Suppressor macrophage treated with lipopolysaccharide for 1 hour (primary cell): ENCODE data around the gene MPST.
A peak's percentile ranks its signal among the peaks of the same experiment; 100 is the strongest.

ENCODE experiments used
- DNase-seq, 3 donors: peaks; one replicate each; pipeline ENCODE4 v3.0.0-alpha.2; 2020 to 2022

Gene MPST

GRCh38 chr22:37046589-37046988, 27.0 kb downstream of the MPST start:
- DNase-seq: no peak

DNA sequence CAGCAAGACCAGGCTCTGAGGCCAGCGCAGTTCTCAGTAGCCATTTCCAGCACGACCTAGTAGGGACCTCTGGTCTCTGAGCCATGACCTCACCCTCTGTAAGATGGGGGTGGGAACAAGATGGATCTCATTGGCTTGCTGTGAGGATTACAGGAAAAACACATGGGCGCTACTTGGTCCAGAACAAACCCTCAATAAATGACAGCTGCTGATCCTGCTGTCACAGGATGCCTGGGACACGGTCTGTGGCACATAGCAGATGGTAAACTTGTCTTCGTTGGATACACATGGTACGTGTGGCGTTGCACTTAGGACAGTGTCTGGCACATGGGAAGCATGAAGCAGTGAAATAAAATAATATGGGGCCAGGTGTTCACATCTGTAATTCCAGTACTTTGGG, 27.5 kb downstream of the MPST start:
- no peak for DNase-seq

DNA sequence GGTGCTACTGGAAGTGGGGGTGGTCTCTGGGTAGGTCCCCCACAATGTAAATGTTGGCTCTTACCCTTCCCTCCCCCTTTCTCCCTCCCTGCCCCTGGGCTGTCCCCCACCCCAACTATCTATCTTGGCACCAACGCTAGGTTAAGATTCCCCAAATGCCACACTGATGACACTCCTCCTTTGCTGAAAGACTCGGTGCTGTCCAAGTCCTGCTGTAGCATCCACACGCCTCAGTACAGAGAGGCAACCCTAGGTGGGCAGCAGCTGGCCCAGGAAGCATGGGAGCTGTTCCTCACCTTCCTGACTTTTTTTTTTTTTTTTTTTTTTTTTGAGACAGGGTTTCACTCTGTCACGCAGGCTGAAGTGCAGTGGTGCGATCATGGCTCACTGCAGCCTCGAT, 28.6 kb downstream of the MPST start:
- no peak for DNase-seq

- DNase-seq: no peak
Measured at GRCh38 chr22:37049224-37049623, 29.7 kb downstream of the MPST start.

DNA sequence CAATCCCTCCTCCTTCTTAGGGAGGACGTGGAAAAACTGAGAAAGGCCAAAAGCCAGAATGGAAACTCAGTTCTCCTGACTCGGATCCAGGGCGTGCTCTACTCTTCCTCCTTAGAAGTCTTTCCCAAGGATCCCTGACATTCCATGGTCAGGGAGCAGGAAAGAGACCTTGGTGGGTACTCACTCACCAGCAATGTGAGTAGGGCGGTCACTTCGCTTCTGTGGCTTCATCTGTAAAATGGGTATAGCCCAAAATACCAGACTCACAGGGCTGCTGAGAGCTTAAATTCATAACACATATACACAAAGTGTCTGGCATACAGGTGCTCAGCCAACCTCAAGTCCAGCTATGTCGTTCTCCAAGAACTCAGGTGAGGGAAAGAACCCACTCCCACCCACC, 31.4 kb downstream of the MPST start:
- DNase-seq: no peak

DNA sequence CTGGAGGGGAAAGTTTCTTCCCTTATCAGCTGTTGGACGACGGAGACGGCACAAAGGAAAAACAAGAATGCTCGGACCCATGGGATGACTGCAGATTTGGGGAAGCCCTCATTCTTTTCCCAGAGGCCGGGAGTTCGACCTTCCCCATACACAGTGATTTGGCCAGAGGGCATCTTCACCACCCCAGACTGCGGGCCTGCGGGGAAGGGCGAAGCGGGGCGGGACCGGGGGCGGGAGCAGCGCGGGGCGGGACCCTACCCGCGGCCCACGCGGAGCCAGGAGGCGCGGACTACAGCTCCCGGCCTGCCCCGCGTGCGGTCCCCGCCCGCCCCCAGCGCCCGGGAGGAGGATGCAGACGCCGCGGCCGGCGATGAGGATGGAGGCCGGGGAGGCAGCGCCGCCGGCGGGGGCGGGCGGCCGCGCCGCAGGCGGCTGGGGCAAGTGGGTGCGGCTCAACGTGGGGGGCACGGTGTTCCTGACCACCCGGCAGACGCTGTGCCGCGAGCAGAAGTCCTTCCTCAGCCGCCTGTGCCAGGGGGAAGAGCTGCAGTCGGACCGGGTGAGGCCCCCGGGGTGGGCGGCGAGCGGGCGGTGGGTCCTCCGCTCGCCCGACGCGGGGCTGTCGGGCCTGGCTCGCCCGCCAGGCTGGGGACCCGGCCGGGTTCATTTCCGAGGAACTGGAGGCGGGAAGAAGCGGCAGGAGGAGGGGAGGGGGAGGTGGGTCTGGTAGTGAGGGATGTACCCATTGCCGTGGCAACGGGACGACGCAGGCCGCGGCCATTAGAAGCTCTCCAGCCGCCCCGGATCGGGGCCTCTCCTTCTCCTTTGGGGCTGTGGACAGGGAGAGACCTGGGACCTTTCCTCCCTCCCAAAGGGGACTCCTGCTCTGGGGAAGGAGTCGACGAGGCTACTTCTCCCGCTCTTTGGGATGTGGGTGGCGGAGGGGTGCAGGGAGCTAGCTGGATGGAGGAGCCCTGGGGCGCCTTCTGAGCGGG, 32.1 kb downstream of the MPST start, which contains the start of gene KCTD17:
Gene KCTD17 (plus strand): TSS at position 352 of the 995 bp plus-strand sequence. CDS start 19 bp downstream, at position 371.
- peak; percentile 81 to 94 (median 89) for DNase-seq

DNA sequence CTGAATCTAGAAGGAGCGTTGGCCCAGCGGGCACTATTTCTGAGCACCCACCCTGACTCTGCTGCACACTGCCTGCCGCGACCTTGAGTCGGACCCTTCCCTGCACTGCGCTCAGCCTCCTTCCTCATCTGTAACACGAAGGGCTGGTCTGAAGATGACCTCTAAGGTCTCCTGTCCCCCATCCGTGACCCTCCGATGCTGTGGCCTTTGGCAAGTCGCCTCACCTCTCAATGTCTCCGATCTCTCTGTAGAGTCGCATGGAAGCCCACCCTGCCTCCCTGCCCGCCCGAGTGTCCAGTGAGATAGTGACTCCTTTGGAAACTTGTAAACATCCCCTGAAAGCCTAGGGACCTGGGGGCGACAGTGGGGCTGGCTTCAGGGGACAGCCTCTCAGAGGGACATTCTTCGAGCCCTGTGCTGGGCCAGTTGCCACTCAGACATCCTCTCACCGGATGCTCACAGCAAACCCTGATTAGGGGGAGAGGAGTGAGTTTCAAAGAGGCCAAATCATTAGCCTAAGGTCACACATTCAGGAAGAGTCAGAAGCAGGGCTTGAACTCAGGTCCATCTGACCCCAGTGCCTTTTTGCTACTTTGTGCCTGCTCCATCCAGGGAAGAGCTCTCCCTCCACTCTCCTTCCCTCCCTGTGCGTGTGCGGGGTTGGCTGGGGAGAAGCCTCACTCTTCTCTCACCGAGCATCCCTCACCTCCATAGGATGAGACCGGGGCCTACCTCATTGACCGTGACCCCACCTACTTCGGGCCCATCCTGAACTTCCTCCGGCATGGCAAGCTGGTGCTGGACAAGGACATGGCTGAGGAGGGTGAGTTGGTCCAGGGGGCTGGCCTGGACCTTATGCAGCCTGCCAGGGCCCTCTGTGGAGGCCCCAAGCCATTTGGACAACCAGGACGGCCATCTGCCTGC, 33.1 kb downstream of the MPST start:
- DNase-seq: no peak

- DNase-seq: peak in 1 of 3 donors; percentile 13
Measured at GRCh38 chr22:37053310-37054055, 33.9 kb downstream of the MPST start.

DNA sequence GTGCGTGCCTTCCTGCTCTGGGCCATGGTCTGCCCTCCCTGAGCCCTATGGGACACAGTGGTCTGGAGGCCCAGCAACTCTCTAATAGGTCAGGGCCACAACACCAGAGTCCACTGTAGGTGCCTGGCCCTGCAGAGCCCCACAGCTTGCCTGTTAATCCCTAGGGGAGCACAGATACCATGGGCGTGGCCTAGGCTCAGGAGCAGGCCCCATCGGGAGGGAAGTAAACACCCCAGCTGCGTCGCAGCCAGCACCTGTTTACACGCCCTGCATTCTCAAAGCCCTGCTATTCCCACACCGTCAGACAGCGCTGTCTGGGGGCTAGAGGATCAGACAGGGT, 34.5 kb downstream of the MPST start:
- DNase-seq: no peak

- DNase-seq: no peak
Measured at GRCh38 chr22:37054600-37055365, 35.2 kb downstream of the MPST start.

GRCh38 chr22:37056246-37056645, 36.7 kb downstream of the MPST start:
- DNase-seq: no peak

- DNase-seq: no peak
Measured at GRCh38 chr22:37057226-37057625, 37.7 kb downstream of the MPST start.

- no peak for DNase-seq
Measured at GRCh38 chr22:37057796-37058510, 38.4 kb downstream of the MPST start.

- no peak for DNase-seq
Measured at GRCh38 chr22:37058917-37059701, 39.6 kb downstream of the MPST start.

DNA sequence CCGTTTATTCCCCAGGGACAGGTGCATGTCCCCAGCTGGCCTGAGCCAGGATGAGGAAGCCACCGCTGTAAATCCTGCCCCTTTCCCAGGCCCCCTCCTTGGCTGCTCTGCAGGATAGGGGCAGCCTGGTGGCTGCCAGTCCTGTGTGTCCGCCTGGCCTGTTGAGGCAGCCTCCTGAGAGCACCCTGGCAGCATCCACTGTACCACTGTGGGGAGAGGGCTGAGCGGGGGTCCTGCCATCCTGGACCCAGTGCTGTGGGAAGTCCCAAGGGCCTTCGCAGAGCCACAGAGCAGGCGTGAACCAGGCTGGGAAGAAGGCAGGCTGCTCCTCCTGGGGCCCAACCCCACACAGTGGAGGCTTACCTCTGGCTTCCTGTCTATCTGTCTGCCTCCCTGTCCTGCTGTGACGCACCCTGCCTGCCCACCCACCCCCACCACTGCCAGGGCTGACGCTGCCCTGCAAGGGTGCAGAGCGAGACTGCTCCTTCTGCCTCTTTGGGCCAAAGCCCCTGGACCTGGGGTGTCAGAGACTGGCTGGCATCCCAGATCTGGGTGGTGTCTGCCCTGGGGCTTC, 40.4 kb downstream of the MPST start:
- no peak for DNase-seq

GRCh38 chr22:37060801-37061610, 41.5 kb downstream of the MPST start:
- DNase-seq: no peak

DNA sequence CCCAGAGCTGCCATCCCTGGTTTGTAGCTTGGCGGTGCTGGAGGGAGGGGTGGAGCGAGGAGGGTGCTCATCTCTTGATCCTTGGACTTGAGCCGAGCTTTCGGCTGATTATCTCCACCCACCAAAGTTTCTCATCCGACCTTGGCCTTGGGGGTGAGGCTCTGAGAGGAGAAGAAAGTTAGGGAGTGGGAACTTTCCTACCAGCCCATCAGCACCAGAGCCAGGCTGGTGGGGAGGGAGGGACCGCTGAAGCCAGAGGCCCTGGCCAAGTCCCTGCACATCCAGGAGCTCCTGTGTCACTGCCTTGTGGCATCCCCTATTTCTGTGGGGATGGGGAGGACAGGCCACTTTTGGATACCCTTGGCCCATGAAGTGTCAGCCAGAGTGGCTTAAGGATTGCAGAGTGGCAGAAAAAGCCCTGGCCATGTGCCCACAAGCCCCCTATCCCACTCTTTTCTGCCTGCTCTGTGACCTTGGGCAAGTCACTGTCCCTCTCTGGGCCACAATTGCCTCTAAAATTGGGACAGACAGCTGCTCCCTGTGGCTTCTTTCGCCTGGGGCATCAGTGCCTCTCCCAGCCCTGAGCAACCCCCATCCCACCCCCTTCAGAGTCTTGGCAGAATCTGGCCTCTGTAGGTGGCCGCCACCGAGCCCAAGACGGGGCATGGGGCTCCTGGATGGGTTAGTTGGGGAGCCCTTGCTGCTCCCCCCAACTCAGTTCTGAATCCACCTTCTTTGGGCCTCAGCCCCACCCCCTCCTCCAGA, 42.3 kb downstream of the MPST start:
- DNase-seq: no peak

GRCh38 chr22:37062376-37062675, 42.8 kb downstream of the MPST start:
- no peak for DNase-seq
